Bronchial epithelial cell (primary cell): ENCODE results near the gene BLM. TPM values are rescaled to one million over a fixed set of nuclear protein-coding genes. Genes with fewer than 3 reads are reported as not detected.
"Not testable (repeated sequence)": the region's sequence is repeated elsewhere in the genome, so short reads cannot be mapped to it uniquely, and the experiment has no call there.

Experiments used
- DNase-seq: peaks from one replicate; pipeline ENCODE4 v3.0.0-alpha.2; 2010; ENCODE audit warnings: low read depth
- FAIRE-seq: peaks from 2 replicates; lab custom pipeline; 2011; peaks lifted over from hg19 to GRCh38; lab: Jason Lieb, UNC
- H3K27me3 ChIP-seq: 2 replicates; pipeline ENCODE4 v1.5.1; 2011; ENCODE audit warnings: low read length; ENCODE audit not compliant: control insufficient read depth, insufficient read depth
- H3K36me3 ChIP-seq: 2 replicates; pipeline ENCODE4 v1.5.1; 2011; ENCODE audit warnings: low read length; ENCODE audit not compliant: control insufficient read depth, insufficient read depth
- H3K4me3 ChIP-seq: 2 replicates; pipeline ENCODE4 v1.5.1; 2011; ENCODE audit warnings: mild to moderate bottlenecking, low read depth, low read length, control low read depth
- CTCF ChIP-seq: IDR thresholded peaks from 2 replicates; pipeline ENCODE4 v1.5.1; 2011; ENCODE audit warnings: mild to moderate bottlenecking, moderate library complexity, low read length, control low read depth, inconsistent platforms; ENCODE audit not compliant: insufficient read depth, severe bottlenecking
- total RNA-seq: library from RNA; depleted of rRNA; stranded (reverse); fragments of >200 nt; gene quantifications from 2 replicates; pipeline ENCODE4 v1.2.1, GENCODE V29; 2014

BLM gene
- total RNA-seq, 1 donor from 2014 or later = 0.26 TPM

- no peaks in the 10 kb centered on the region for H3K36me3 ChIP-seq
- no peaks in the 10 kb centered on the region for H3K27me3 ChIP-seq
- no peak for TF ChIP-seq CTCF
- H3K4me3 ChIP-seq = no peak overlapping the region
- no peak for DNase-seq
- FAIRE-seq = no peak
These were observed 18.8 kb downstream of the BLM start for GRCh38 chr15:90735923-90736322.

GRCh38 chr15:90740545-90740944 is 23.4 kb downstream of the BLM start:
- DNase-seq, H3K4me3 ChIP-seq, H3K27me3 ChIP-seq: not testable (repeated sequence)

GRCh38 chr15:90742087-90742486 is 24.9 kb downstream of the BLM start:
- no peak for DNase-seq
- Histone ChIP-seq H3K27me3 (no peaks in the 10 kb centered on the region), H3K4me3 (no peak overlapping the region), H3K36me3 (no peaks in the 10 kb centered on the region)
- no peak for FAIRE-seq
- no peak for TF ChIP-seq CTCF

More at GRCh38 chr15:90740545-90740944, 23.4 kb downstream of the BLM start:
- not testable (repeated sequence) for H3K36me3 ChIP-seq, FAIRE-seq

GRCh38 chr15:90743407-90743806 is 26.3 kb downstream of the BLM start:
- DNase-seq (no peak), FAIRE-seq (no peak)
- TF ChIP-seq CTCF = no peak
- H3K4me3 ChIP-seq = no peak overlapping the region
- no peaks in the 10 kb centered on the region for H3K27me3 ChIP-seq
- no peaks in the 10 kb centered on the region for H3K36me3 ChIP-seq

- DNase-seq = no peak
- no peak for TF ChIP-seq CTCF
- H3K36me3 ChIP-seq = no peaks in the 10 kb centered on the region
- H3K27me3 ChIP-seq = no peaks in the 10 kb centered on the region
- H3K4me3 ChIP-seq = no peak overlapping the region
- FAIRE-seq = no peak
These were observed 27.7 kb downstream of the BLM start for GRCh38 chr15:90744759-90745402.

GRCh38 chr15:90749754-90750153 is 32.6 kb downstream of the BLM start:
- DNase-seq (no peak), FAIRE-seq (no peak)
- Histone ChIP-seq H3K27me3 (no peaks in the 10 kb centered on the region), H3K36me3 (no peaks in the 10 kb centered on the region), H3K4me3 (no peak overlapping the region)
- no peak for TF ChIP-seq CTCF
